GM21723 (cell line): ENCODE data around the gene ZG16B.

Experiments used
- ATAC-seq: cut with Tn5 transposase; IDR thresholded peaks from one replicate; pipeline ENCODE4 v1.9.1; 2021; ENCODE audit warnings: mild to moderate bottlenecking, moderate library complexity; ENCODE audit not compliant: unreplicated experiment

ZG16B gene

GRCh38 chr16:2829501-2830354 is at the start of gene ZG16B:
ZG16B (plus strand) TSS chr16:2830303; CDS start chr16:2830442, 139 bp downstream.
- ATAC-seq = no peak

- ATAC-seq = no peak
Observed at GRCh38 chr16:2782583-2783351, 47.3 kb upstream of the ZG16B start.

GRCh38 chr16:2783581-2784357 is 46.3 kb upstream of the ZG16B start:
- ATAC-seq = no peak

- ATAC-seq = no peak
Observed at GRCh38 chr16:2784358-2785100, 45.6 kb upstream of the ZG16B start.

- no peak for ATAC-seq
Observed at GRCh38 chr16:2785101-2785991, 44.8 kb upstream of the ZG16B start.

- no peak for ATAC-seq
Observed at GRCh38 chr16:2786061-2786825, 43.9 kb upstream of the ZG16B start.

- no peak for ATAC-seq
Observed at GRCh38 chr16:2786826-2787151, 43.3 kb upstream of the ZG16B start.

GRCh38 chr16:2787406-2787805 is 42.7 kb upstream of the ZG16B start, which contains the start of gene PRSS33:
PRSS33 (minus strand) TSS chr16:2787560; CDS start chr16:2786547, 1,013 bp downstream.
- no peak for ATAC-seq

- no peak for ATAC-seq
Observed at GRCh38 chr16:2787961-2788360, 42.1 kb upstream of the ZG16B start.

GRCh38 chr16:2790631-2791030 is 39.5 kb upstream of the ZG16B start:
- ATAC-seq = no peak

- no peak for ATAC-seq
Observed at GRCh38 chr16:2791174-2791573, 38.9 kb upstream of the ZG16B start.

- ATAC-seq = no peak
Observed at GRCh38 chr16:2792940-2793339, 37.2 kb upstream of the ZG16B start.

- ATAC-seq = no peak
Observed at GRCh38 chr16:2795395-2796143, 34.5 kb upstream of the ZG16B start.

- no peak for ATAC-seq
Observed at GRCh38 chr16:2798723-2799204, 31.3 kb upstream of the ZG16B start.

GRCh38 chr16:2799205-2799858 is 30.8 kb upstream of the ZG16B start:
- ATAC-seq = no peak

GRCh38 chr16:2799859-2800226 is 30.3 kb upstream of the ZG16B start:
- no peak for ATAC-seq

- no peak for ATAC-seq
Observed at GRCh38 chr16:2803545-2804195, 26.4 kb upstream of the ZG16B start.
